ENCODE results near the gene PDE1C.

PDE1C gene

GRCh38 chr7:31741852-31742251 lies 328.4 kb downstream of the PDE1C start:
- no peak for TF ChIP-seq CTCF (IDR thresholded peaks at IDR 0.05; ENCODE audit: low read depth, low read length, missing control alignments)
- no peak overlapping the region for H3K4me3 ChIP-seq (ENCODE audit: low read depth, low read length)
- DNase-seq (ENCODE audit: low read depth) = no peak

- no peak overlapping the region for H3K4me3 ChIP-seq (ENCODE audit: low read depth, low read length)
- TF ChIP-seq CTCF (IDR thresholded peaks at IDR 0.05; ENCODE audit: low read depth, low read length, missing control alignments) = peak; percentile 86
- no peak for DNase-seq (ENCODE audit: low read depth)
Measured at GRCh38 chr7:31735991-31736982, 333.9 kb downstream of the PDE1C start.

GRCh38 chr7:31734456-31734855 lies 335.8 kb downstream of the PDE1C start:
- no peak for DNase-seq (ENCODE audit: low read depth)
- H3K4me3 ChIP-seq (ENCODE audit: low read depth, low read length) = no peak overlapping the region
- no peak for TF ChIP-seq CTCF (IDR thresholded peaks at IDR 0.05; ENCODE audit: low read depth, low read length, missing control alignments)

- DNase-seq (ENCODE audit: low read depth) = no peak
- H3K4me3 ChIP-seq (ENCODE audit: low read depth, low read length) = no peak overlapping the region
- TF ChIP-seq CTCF (IDR thresholded peaks at IDR 0.05; ENCODE audit: low read depth, low read length, missing control alignments) = peak; percentile 18
Measured at GRCh38 chr7:31729195-31729804, 340.9 kb downstream of the PDE1C start.

DNA sequence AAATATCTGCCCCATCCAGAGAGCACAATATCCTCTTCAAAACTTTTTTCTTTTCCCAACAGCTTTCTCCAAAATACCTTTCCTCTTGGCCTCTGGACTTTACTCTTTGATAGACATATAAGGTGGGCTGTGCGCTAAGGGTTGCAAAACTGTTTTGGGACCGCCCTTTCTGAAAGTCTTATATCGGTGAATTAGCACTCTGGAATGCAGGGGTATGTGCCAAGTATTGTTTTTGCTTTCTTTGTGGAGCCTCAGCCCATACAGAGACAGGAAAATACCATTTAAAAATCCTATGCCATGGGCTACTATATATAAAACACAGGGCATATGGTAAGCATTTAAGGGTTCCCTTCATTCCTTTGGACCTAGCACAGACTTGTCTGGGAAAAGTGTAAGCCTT lies 345.5 kb downstream of the PDE1C start:
- H3K4me3 ChIP-seq (ENCODE audit: low read depth, low read length) = no peak overlapping the region
- no peak for DNase-seq (ENCODE audit: low read depth)
- TF ChIP-seq CTCF (IDR thresholded peaks at IDR 0.05; ENCODE audit: low read depth, low read length, missing control alignments) = no peak

DNA sequence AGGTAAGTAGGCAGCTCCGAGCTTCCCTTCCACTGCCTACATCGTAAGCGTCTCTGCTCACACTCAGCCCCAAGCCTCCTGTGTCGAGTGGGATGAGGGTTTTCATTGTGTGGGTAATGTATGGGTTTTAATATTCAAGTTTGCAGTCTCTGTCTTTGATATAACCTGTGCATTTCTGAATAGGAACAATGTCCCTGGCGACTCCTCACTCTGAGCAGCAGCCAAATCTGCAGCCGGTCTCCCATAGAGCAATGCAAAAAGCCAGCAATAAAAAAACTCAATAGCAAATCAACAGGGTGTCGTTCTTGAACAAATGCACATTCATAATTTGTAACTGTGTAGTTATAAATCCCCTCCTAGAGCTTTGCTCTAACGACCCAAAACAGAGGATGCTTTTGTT lies 349.8 kb downstream of the PDE1C start:
- no peak for TF ChIP-seq CTCF (IDR thresholded peaks at IDR 0.05; ENCODE audit: low read depth, low read length, missing control alignments)
- no peak overlapping the region for H3K4me3 ChIP-seq (ENCODE audit: low read depth, low read length)
- no peak for DNase-seq (ENCODE audit: low read depth)
